ENCODE measurements around the gene DLG4. TPM values are rescaled to one million over a fixed set of nuclear protein-coding genes. Genes with fewer than 3 reads are reported as not detected.

Gene DLG4
- total RNA-seq, 1 experiment from 2014 or later: 59.7 TPM

GRCh38 chr17:7252176-7253043 is 32.8 kb upstream of the DLG4 start, which contains the start of gene ELP5 (continued):
- TF ChIP-seq ZNF396 (CRISPR knock-in tag; IDR thresholded peaks at IDR 0.05; ENCODE audit: borderline replicate concordance) (no peak), ATF3 (CRISPR knock-in tag; conservative IDR thresholded peaks at IDR 0.05) (no peak), CREB1 (CRISPR knock-in tag; IDR thresholded peaks at IDR 0.05) (peak; percentile 87), AR (CRISPR knock-in tag; IDR thresholded peaks at IDR 0.05) (no peak), JUN (CRISPR knock-in tag; IDR thresholded peaks at IDR 0.05) (no peak), CBFB (CRISPR knock-in tag; IDR thresholded peaks at IDR 0.05; ENCODE audit: low read depth) (no peak), TP53 (CRISPR knock-in tag; IDR thresholded peaks at IDR 0.05) (no peak), ZNF532 (CRISPR knock-in tag; IDR thresholded peaks at IDR 0.05; ENCODE audit: borderline replicate concordance) (no peak), PRRX2 (CRISPR knock-in tag; IDR thresholded peaks at IDR 0.05) (no peak), FOXP1 (CRISPR knock-in tag; IDR thresholded peaks at IDR 0.05; ENCODE audit: borderline replicate concordance) (peak; percentile 88; the same call in 1 of the 2 replicates), ZBTB21 (CRISPR knock-in tag; IDR thresholded peaks at IDR 0.05; ENCODE audit: borderline replicate concordance) (peak; percentile 58), ZMAT4 (CRISPR knock-in tag; IDR thresholded peaks at IDR 0.05) (no peak), ERG (CRISPR knock-in tag; IDR thresholded peaks at IDR 0.05) (no peak), TEAD1 (CRISPR knock-in tag; IDR thresholded peaks at IDR 0.05) (peak; percentile 53; the same call in 1 of the 2 replicates), HMGA2 (CRISPR knock-in tag; IDR thresholded peaks at IDR 0.05) (no peak), ZNF423 (CRISPR knock-in tag; IDR thresholded peaks at IDR 0.05) (no peak), CDX4 (CRISPR knock-in tag; IDR thresholded peaks at IDR 0.05; ENCODE audit: borderline replicate concordance) (no peak), RORB (CRISPR knock-in tag; IDR thresholded peaks at IDR 0.05) (no peak)
- TF ChIP-seq, protein P1, sequence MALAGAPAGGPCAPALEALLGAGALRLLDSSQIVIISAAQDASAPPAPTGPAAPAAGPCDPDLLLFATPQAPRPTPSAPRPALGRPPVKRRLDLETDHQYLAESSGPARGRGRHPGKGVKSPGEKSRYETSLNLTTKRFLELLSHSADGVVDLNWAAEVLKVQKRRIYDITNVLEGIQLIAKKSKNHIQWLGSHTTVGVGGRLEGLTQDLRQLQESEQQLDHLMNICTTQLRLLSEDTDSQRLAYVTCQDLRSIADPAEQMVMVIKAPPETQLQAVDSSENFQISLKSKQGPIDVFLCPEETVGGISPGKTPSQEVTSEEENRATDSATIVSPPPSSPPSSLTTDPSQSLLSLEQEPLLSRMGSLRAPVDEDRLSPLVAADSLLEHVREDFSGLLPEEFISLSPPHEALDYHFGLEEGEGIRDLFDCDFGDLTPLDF (CRISPR knock-in tag; IDR thresholded peaks at IDR 0.05): no peak
- TF ChIP-seq, protein P2, sequence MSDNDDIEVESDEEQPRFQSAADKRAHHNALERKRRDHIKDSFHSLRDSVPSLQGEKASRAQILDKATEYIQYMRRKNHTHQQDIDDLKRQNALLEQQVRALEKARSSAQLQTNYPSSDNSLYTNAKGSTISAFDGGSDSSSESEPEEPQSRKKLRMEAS (CRISPR knock-in tag; IDR thresholded peaks at IDR 0.05): peak; percentile 42
- TF ChIP-seq, protein P3, sequence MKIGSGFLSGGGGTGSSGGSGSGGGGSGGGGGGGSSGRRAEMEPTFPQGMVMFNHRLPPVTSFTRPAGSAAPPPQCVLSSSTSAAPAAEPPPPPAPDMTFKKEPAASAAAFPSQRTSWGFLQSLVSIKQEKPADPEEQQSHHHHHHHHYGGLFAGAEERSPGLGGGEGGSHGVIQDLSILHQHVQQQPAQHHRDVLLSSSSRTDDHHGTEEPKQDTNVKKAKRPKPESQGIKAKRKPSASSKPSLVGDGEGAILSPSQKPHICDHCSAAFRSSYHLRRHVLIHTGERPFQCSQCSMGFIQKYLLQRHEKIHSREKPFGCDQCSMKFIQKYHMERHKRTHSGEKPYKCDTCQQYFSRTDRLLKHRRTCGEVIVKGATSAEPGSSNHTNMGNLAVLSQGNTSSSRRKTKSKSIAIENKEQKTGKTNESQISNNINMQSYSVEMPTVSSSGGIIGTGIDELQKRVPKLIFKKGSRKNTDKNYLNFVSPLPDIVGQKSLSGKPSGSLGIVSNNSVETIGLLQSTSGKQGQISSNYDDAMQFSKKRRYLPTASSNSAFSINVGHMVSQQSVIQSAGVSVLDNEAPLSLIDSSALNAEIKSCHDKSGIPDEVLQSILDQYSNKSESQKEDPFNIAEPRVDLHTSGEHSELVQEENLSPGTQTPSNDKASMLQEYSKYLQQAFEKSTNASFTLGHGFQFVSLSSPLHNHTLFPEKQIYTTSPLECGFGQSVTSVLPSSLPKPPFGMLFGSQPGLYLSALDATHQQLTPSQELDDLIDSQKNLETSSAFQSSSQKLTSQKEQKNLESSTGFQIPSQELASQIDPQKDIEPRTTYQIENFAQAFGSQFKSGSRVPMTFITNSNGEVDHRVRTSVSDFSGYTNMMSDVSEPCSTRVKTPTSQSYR (CRISPR knock-in tag; IDR thresholded peaks at IDR 0.05): no peak
- TF ChIP-seq, protein P4, sequence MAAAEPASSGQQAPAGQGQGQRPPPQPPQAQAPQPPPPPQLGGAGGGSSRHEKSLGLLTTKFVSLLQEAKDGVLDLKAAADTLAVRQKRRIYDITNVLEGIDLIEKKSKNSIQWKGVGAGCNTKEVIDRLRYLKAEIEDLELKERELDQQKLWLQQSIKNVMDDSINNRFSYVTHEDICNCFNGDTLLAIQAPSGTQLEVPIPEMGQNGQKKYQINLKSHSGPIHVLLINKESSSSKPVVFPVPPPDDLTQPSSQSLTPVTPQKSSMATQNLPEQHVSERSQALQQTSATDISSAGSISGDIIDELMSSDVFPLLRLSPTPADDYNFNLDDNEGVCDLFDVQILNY (CRISPR knock-in tag; IDR thresholded peaks at IDR 0.05): no peak; the same call in 1 of the 2 replicates
